ENCODE results near the gene ARHGEF11. TPM values are rescaled to one million over a fixed set of nuclear protein-coding genes. Genes with fewer than 3 reads are reported as not detected.

ARHGEF11 gene
- total RNA-seq, 1 experiment from 2014 or later: 55.5 TPM

GRCh38 chr1:156992215-156992614 lies 53.3 kb downstream of the ARHGEF11 start:
- H3K36me3 ChIP-seq (ENCODE audit: control insufficient read depth, insufficient read depth, low read length): no peaks in the 10 kb centered on the region
- BruUV-seq (replicated peaks): no TSS peak
- no peak overlapping the region for H3K27ac ChIP-seq (ENCODE audit: low read length)
- H3K9me3 ChIP-seq (ENCODE audit: control insufficient read depth, insufficient read depth, low read depth, low read length): no peaks in the 10 kb centered on the region
- H3K4me3 ChIP-seq (ENCODE audit: low read depth in 2 of 2, low read length in 2 of 2): no peak overlapping the region
- in situ Hi-C loops (cut with HindIII; ENCODE audit: low pct_unique_long_range_greater_than_20kb, low sequenced_read_pairs) (no loop called here), intact Hi-C loops (cut with micrococcal nuclease; ENCODE audit: unreplicated experiment) (no loop called here)
- ChIA-PET POLR2A (no interaction called here), CTCF (no interaction called here)
- DNase-seq (ENCODE audit: low read depth, low spot score): no peak
- ATAC-seq: no peak
- TF ChIP-seq POLR2AphosphoS5 (IDR thresholded peaks at IDR 0.05; ENCODE audit: low read depth, low read length) (no peak), TCF7L2 (IDR thresholded peaks at IDR 0.05; ENCODE audit: low read depth, low read length) (no peak)
- H3K27me3 ChIP-seq (ENCODE audit: control insufficient read depth, insufficient read depth, low read length): no peaks in the 10 kb centered on the region
- H3K4me1 ChIP-seq (ENCODE audit: control insufficient read depth, insufficient read depth, low read length): no peaks in the 10 kb centered on the region

- no peaks in the 10 kb centered on the region for H3K27me3 ChIP-seq (ENCODE audit: control insufficient read depth, insufficient read depth, low read length)
- intact Hi-C loops (cut with micrococcal nuclease; ENCODE audit: unreplicated experiment): no loop called here
- in situ Hi-C loops (cut with HindIII; ENCODE audit: low pct_unique_long_range_greater_than_20kb, low sequenced_read_pairs): no loop called here
- H3K4me3 ChIP-seq (ENCODE audit: low read depth in 2 of 2, low read length in 2 of 2): no peak overlapping the region
- ATAC-seq: no peak
- no peaks in the 10 kb centered on the region for H3K36me3 ChIP-seq (ENCODE audit: control insufficient read depth, insufficient read depth, low read length)
- TF ChIP-seq POLR2AphosphoS5 (IDR thresholded peaks at IDR 0.05; ENCODE audit: low read depth, low read length) (no peak), CTCF (IDR thresholded peaks at IDR 0.05) (no peak), REST (IDR thresholded peaks at IDR 0.05; ENCODE audit: insufficient read depth in 1 of 2, low read depth in 2 of 2, low read length in 1 of 2) (no peak), SIN3A (IDR thresholded peaks at IDR 0.05; ENCODE audit: borderline replicate concordance, insufficient read depth, low read depth, low read length) (no peak), TCF7L2 (IDR thresholded peaks at IDR 0.05; ENCODE audit: low read depth, low read length) (no peak)
- H3K9me3 ChIP-seq (ENCODE audit: control insufficient read depth, insufficient read depth, low read depth, low read length): no peaks in the 10 kb centered on the region
- no TSS peak for BruUV-seq (replicated peaks)
- DNase-seq (ENCODE audit: low read depth, low spot score): no peak
- ChIA-PET POLR2A (no interaction called here), CTCF (no interaction called here)
- H3K27ac ChIP-seq (ENCODE audit: low read length): no peak overlapping the region
- no peaks in the 10 kb centered on the region for H3K4me1 ChIP-seq (ENCODE audit: control insufficient read depth, insufficient read depth, low read length)
These were observed 57.8 kb downstream of the ARHGEF11 start for GRCh38 chr1:156987715-156988114.

GRCh38 chr1:156980551-156980950 lies 65.0 kb downstream of the ARHGEF11 start:
- no peaks in the 10 kb centered on the region for H3K9me3 ChIP-seq (ENCODE audit: control insufficient read depth, insufficient read depth, low read depth, low read length)
- H3K27me3 ChIP-seq (ENCODE audit: control insufficient read depth, insufficient read depth, low read length): no peaks in the 10 kb centered on the region
- ChIA-PET CTCF (no interaction called here), POLR2A (no interaction called here)
- intact Hi-C loops (cut with micrococcal nuclease; ENCODE audit: unreplicated experiment): no loop called here
- H3K27ac ChIP-seq (ENCODE audit: low read length): no peak overlapping the region
- no peak overlapping the region for H3K4me3 ChIP-seq (ENCODE audit: low read depth in 2 of 2, low read length in 2 of 2)
- in situ Hi-C loops (cut with HindIII; ENCODE audit: low pct_unique_long_range_greater_than_20kb, low sequenced_read_pairs): no loop called here
- peaks cover 23% of the 10 kb centered on the region for H3K36me3 ChIP-seq (ENCODE audit: control insufficient read depth, insufficient read depth, low read length)
- no TSS peak for BruUV-seq (replicated peaks)
- no peak for ATAC-seq
- H3K4me1 ChIP-seq (ENCODE audit: control insufficient read depth, insufficient read depth, low read length): no peaks in the 10 kb centered on the region
- no peak for DNase-seq (ENCODE audit: low read depth, low spot score)
- TF ChIP-seq SIN3A (IDR thresholded peaks at IDR 0.05; ENCODE audit: borderline replicate concordance, insufficient read depth, low read depth, low read length): no peak
- no peak for TF ChIP-seq POLR2AphosphoS5 (IDR thresholded peaks at IDR 0.05; ENCODE audit: low read depth, low read length)
